Vagina (tissue), 2 donors: ENCODE measurements around the gene SRF.

ENCODE experiments used
- CTCF ChIP-seq, 3 experiments: fragments of 450-650 bp in 2 of 3; fragments of 200-600 bp in 1 of 3; sonication (generic) in 1 of 3; IDR thresholded peaks; one replicate each; pipeline ENCODE4 v1.5.1; 2017 to 2019; ENCODE audit warnings: antibody characterized with exemption in 3 of 3, mild to moderate bottlenecking in 2 of 3, moderate library complexity in 2 of 3
- POLR2A ChIP-seq, 2 donors: fragments of 450-650 bp; IDR thresholded peaks; one replicate each; pipeline ENCODE4 v1.6.1; 2017; ENCODE audit warnings: antibody characterized with exemption in 2 of 2, mild to moderate bottlenecking in 2 of 2, moderate library complexity in 2 of 2

GRCh38 chr6:43149265-43149664 lies 21.8 kb upstream of the SRF start:
- TF ChIP-seq POLR2A (IDR thresholded peaks at IDR 0.05) (no peak), CTCF (IDR thresholded peaks at IDR 0.05) (no peak)
